Mesenchymal stem cell (in vitro differentiated cells and primary cell): ENCODE data around the gene GNA12.
"Not testable (repeated sequence)": the region's sequence is repeated elsewhere in the genome, so short reads cannot be mapped to it uniquely, and the experiment has no call there.

ENCODE experiments used
- DNase-seq: peaks from one replicate; pipeline ENCODE4 v3.0.0-alpha.2; 2013
- H2AFZ ChIP-seq: one replicate; pipeline ENCODE4 v1.6.1; 2013; ENCODE audit warnings: low read depth, mild to moderate bottlenecking, control low read depth, inconsistent platforms, low read length, moderate library complexity
- H2AK5ac ChIP-seq: 2 replicates; pipeline ENCODE4 v1.6.1; 2013; ENCODE audit warnings: low read length, moderate library complexity, mild to moderate bottlenecking, inconsistent platforms; ENCODE audit not compliant: severe bottlenecking
- H2BK120ac ChIP-seq: one replicate; pipeline ENCODE4 v1.6.1; 2013; ENCODE audit warnings: low read depth, mild to moderate bottlenecking, inconsistent platforms, low read length, moderate library complexity
- H2BK12ac ChIP-seq, 2 experiments: one replicate each; pipeline ENCODE4 v1.6.1; 2013; ENCODE audit warnings: inconsistent platforms in 2 of 2, low read length in 2 of 2, mild to moderate bottlenecking in 2 of 2, moderate library complexity in 2 of 2, control low read depth in 1 of 2
- H2BK15ac ChIP-seq: one replicate; pipeline ENCODE4 v1.6.1; 2013; ENCODE audit warnings: mild to moderate bottlenecking, low read depth, inconsistent platforms; ENCODE audit not compliant: poor library complexity, severe bottlenecking
- H2BK5ac ChIP-seq: 2 replicates; pipeline ENCODE4 v1.6.1; 2013; ENCODE audit warnings: low read depth, mild to moderate bottlenecking, low read length, control low read depth, inconsistent platforms; ENCODE audit not compliant: poor library complexity, severe bottlenecking
- H3K14ac ChIP-seq, 2 experiments: one replicate each; pipeline ENCODE4 v1.6.1; 2013; ENCODE audit warnings: inconsistent platforms in 2 of 2, low read length in 2 of 2, control low read depth in 1 of 2, mild to moderate bottlenecking in 1 of 2, moderate library complexity in 1 of 2
- H3K18ac ChIP-seq, 2 experiments: one replicate each; pipeline ENCODE4 v1.6.1; 2013; ENCODE audit warnings: inconsistent platforms in 2 of 2, low read length in 2 of 2, control low read depth in 1 of 2, low read depth in 1 of 2, mild to moderate bottlenecking in 1 of 2
- H3K23ac ChIP-seq, 2 experiments: one replicate each; pipeline ENCODE4 v1.6.1; 2013; ENCODE audit warnings: inconsistent platforms in 2 of 2, low read length in 2 of 2, mild to moderate bottlenecking in 2 of 2, moderate library complexity in 2 of 2, control low read depth in 1 of 2
- H3K27ac ChIP-seq: 2 replicates; pipeline ENCODE4 v1.5.1; 2013; ENCODE audit warnings: mild to moderate bottlenecking, moderate library complexity, low read length, control low read depth, inconsistent platforms; ENCODE audit not compliant: poor library complexity, severe bottlenecking
- H3K27me3 ChIP-seq, 2 experiments: 2 replicates each; pipeline versions ENCODE4 v1.6.1 to v1.7.0; 2013; ENCODE audit warnings: low read length in 2 of 2, mild to moderate bottlenecking in 2 of 2, moderate library complexity in 2 of 2, control low read depth in 1 of 2, inconsistent platforms in 1 of 2; ENCODE audit not compliant: control insufficient read depth in 1 of 2, insufficient read depth in 1 of 2
- H3K36me3 ChIP-seq, 2 experiments: 2 replicates each; pipeline versions ENCODE4 v1.6.1 to v1.7.0; 2013; ENCODE audit warnings: low read length in 2 of 2, control low read depth in 1 of 2, inconsistent platforms in 1 of 2, low read depth in 1 of 2, mild to moderate bottlenecking in 1 of 2; ENCODE audit not compliant: insufficient read depth in 2 of 2, control insufficient read depth in 1 of 2
- H3K4ac ChIP-seq, 2 experiments: one replicate each; pipeline ENCODE4 v1.6.1; 2013; ENCODE audit warnings: inconsistent platforms in 2 of 2, low read length in 2 of 2, mild to moderate bottlenecking in 2 of 2, moderate library complexity in 2 of 2, control low read depth in 1 of 2, low read depth in 1 of 2
- H3K4me1 ChIP-seq: 2 replicates; pipeline ENCODE4 v1.6.1; 2013; ENCODE audit warnings: low read depth, low read length, control low read depth; ENCODE audit not compliant: control insufficient read depth, insufficient read depth
- H3K4me2 ChIP-seq: 2 replicates; pipeline ENCODE4 v1.6.1; 2013; ENCODE audit warnings: low read length, mild to moderate bottlenecking, inconsistent platforms; ENCODE audit not compliant: poor library complexity, severe bottlenecking
- H3K4me3 ChIP-seq, 2 experiments: 2 replicates each; pipeline versions ENCODE4 v1.5.1 to v1.7.0; 2013; ENCODE audit warnings: low read length in 2 of 2, mild to moderate bottlenecking in 2 of 2, control low read depth in 1 of 2, low read depth in 1 of 2; ENCODE audit not compliant: insufficient read depth in 1 of 2
- H3K79me1 ChIP-seq: replicated peaks from 2 replicates; pipeline ENCODE4 v1.6.1; 2013; ENCODE audit warnings: mild to moderate bottlenecking, control low read depth, low read length, inconsistent platforms; ENCODE audit not compliant: poor library complexity, severe bottlenecking
- H3K9ac ChIP-seq: 2 replicates; pipeline ENCODE4 v1.7.0; 2013; ENCODE audit warnings: mild to moderate bottlenecking, low read length, moderate library complexity
- H3K9me3 ChIP-seq: 2 replicates; pipeline ENCODE4 v1.7.0; 2013; ENCODE audit warnings: mild to moderate bottlenecking, low read length; ENCODE audit not compliant: control insufficient read depth
- H4K8ac ChIP-seq: one replicate; pipeline ENCODE4 v1.6.1; 2013; ENCODE audit warnings: inconsistent platforms, mild to moderate bottlenecking, low read length, moderate library complexity
- H4K91ac ChIP-seq: one replicate; pipeline ENCODE4 v1.6.1; 2013; ENCODE audit warnings: mild to moderate bottlenecking, low read length, inconsistent platforms
- WGBS: methylation state at CpG from one replicate; pipeline ENCODE4 v1.1.7; 2013; ENCODE audit warnings: mixed read lengths; 5-methylcytosine and 5-hydroxymethylcytosine counted together

The GNA12 gene

GRCh38 chr7:2724036-2724435 is 120.1 kb downstream of the GNA12 start:
- not testable (repeated sequence) for H2AK5ac ChIP-seq, H4K91ac ChIP-seq, H3K4me2 ChIP-seq, H3K27me3 ChIP-seq, H3K4me3 ChIP-seq, H3K14ac ChIP-seq, H2BK120ac ChIP-seq, H3K9ac ChIP-seq, H3K27ac ChIP-seq, H2BK15ac ChIP-seq, H4K8ac ChIP-seq, H3K4ac ChIP-seq, DNase-seq, H2AFZ ChIP-seq, H3K23ac ChIP-seq, H3K9me3 ChIP-seq, H3K18ac ChIP-seq, H2BK12ac ChIP-seq, H2BK5ac ChIP-seq
- H3K79me1 ChIP-seq: peaks cover 42% of the 10 kb centered on the region
- WGBS: 97% methylated on average over 15 of the region's 15 CpGs
- peaks cover 61 to 66% of the 10 kb centered on the region in 2 experiments for H3K36me3 ChIP-seq
- H3K4me1 ChIP-seq: peaks cover 11% of the 10 kb centered on the region

- Histone ChIP-seq H2AK5ac (no peak overlapping the region), H2BK120ac (no peak overlapping the region), H3K27me3 (no peaks in the 10 kb centered on the region), H3K18ac (no peak overlapping the region), H3K4me2 (no peak overlapping the region), H4K8ac (no peak overlapping the region), H3K4ac (no peak overlapping the region), H3K4me1 (peaks cover 17% of the 10 kb centered on the region), H3K36me3 (peaks cover 64 to 66% of the 10 kb centered on the region in 2 experiments), H3K4me3 (no peak overlapping the region), H3K9ac (no peak overlapping the region), H3K14ac (no peak overlapping the region), H2BK12ac (no peak overlapping the region), H2BK5ac (no peak overlapping the region), H3K27ac (no peak overlapping the region), H2AFZ (no peak overlapping the region), H3K23ac (no peak overlapping the region), H3K79me1 (peaks cover 44% of the 10 kb centered on the region), H4K91ac (no peak overlapping the region), H3K9me3 (no peaks in the 10 kb centered on the region), H2BK15ac (no peak overlapping the region)
- DNase-seq: no peak
- WGBS: 94% methylated on average over 23 of the region's 23 CpGs
Measured at GRCh38 chr7:2723138-2723850, 120.8 kb downstream of the GNA12 start.

GRCh38 chr7:2722591-2722990 is 121.5 kb downstream of the GNA12 start:
- Histone ChIP-seq H3K27ac (no peak overlapping the region), H4K8ac (no peak overlapping the region), H2AK5ac (no peak overlapping the region), H3K18ac (no peak overlapping the region), H3K9ac (no peak overlapping the region), H3K4me2 (no peak overlapping the region), H2AFZ (no peak overlapping the region), H2BK5ac (no peak overlapping the region), H3K14ac (no peak overlapping the region), H3K4me1 (peaks cover 22% of the 10 kb centered on the region), H3K4me3 (no peak overlapping the region), H3K9me3 (no peaks in the 10 kb centered on the region), H3K79me1 (peaks cover 47% of the 10 kb centered on the region), H4K91ac (no peak overlapping the region), H3K27me3 (no peaks in the 10 kb centered on the region), H2BK15ac (no peak overlapping the region), H2BK12ac (no peak overlapping the region), H2BK120ac (no peak overlapping the region), H3K36me3 (peaks cover 70 to 73% of the 10 kb centered on the region in 2 experiments), H3K23ac (no peak overlapping the region), H3K4ac (no peak overlapping the region)
- 97% methylated on average over 3 of the region's 4 CpGs for WGBS
- DNase-seq: no peak

- DNase-seq: no peak
- H3K23ac ChIP-seq: no peak overlapping the region
- WGBS: 96% methylated on average over 19 of the region's 19 CpGs
Measured at GRCh38 chr7:2721842-2722241, 122.3 kb downstream of the GNA12 start.

More at GRCh38 chr7:2721842-2722241, 122.3 kb downstream of the GNA12 start:
- Histone ChIP-seq H2AK5ac (no peak overlapping the region), H3K27me3 (no peaks in the 10 kb centered on the region), H2BK120ac (no peak overlapping the region), H3K4me3 (no peak overlapping the region), H3K14ac (no peak overlapping the region), H3K4me2 (no peak overlapping the region), H3K79me1 (peaks cover 50% of the 10 kb centered on the region), H3K4me1 (peaks cover 28% of the 10 kb centered on the region), H3K9ac (no peak overlapping the region), H3K4ac (no peak overlapping the region), H3K36me3 (peaks cover 71 to 72% of the 10 kb centered on the region in 2 experiments), H2BK12ac (no peak overlapping the region), H3K18ac (no peak overlapping the region), H3K27ac (no peak overlapping the region), H2AFZ (no peak overlapping the region), H4K8ac (no peak overlapping the region), H2BK15ac (no peak overlapping the region), H2BK5ac (no peak overlapping the region), H4K91ac (no peak overlapping the region), H3K9me3 (no peaks in the 10 kb centered on the region)
